Measurements from ENCODE around the gene TRIM66. TPM values are rescaled to one million over a fixed set of nuclear protein-coding genes. Genes with fewer than 3 reads are reported as not detected.

The TRIM66 gene
- total and polyA plus RNA-seq, 2 of the 8 experiments (the other 6 are each of a cell fraction or from before 2014, with no cell fraction given): 3.1 to 3.5 TPM

DNA sequence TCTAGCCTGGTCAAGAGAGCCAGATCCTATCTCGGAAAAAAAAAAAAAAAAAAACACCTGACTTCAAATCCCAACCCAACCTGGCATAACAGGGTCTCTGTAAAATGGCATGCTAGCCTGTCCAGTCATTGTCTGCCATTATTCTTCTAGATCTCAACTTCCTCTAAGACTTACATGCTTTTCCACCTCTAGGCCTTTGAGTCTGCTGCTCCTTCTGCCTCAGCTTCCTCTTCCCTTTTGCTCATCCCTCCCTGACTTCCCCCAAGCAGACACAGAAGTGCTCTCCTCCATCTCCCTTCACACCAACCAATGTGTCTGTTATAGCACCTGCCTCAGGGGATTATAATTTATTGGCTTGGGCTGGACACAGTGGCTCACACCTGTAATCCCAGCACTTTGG is 96.3 kb downstream of the TRIM66 start:
- no peak overlapping the region for H3K14ac ChIP-seq (ENCODE audit: insufficient read length)
- no peak overlapping the region for H4K5ac ChIP-seq (ENCODE audit: insufficient read length, low read depth, low read length)
- no peak overlapping the region for H3K4me3 ChIP-seq (ENCODE audit: extremely low read depth in 1 of 4, insufficient read depth in 2 of 4, low read depth in 3 of 4, low read length in 4 of 4)
- H3K18ac ChIP-seq (ENCODE audit: extremely low read depth, low read length): no peak overlapping the region
- H2BK15ac ChIP-seq (ENCODE audit: low read length): no peak overlapping the region
- H3K23me2 ChIP-seq (ENCODE audit: low read depth, low read length): no peaks in the 10 kb centered on the region
- H2BK120ac ChIP-seq (replicated peaks; ENCODE audit: low read depth, low read length): no peak overlapping the region
- H3K27ac ChIP-seq (ENCODE audit: low read depth, low read length): no peak overlapping the region
- no peak overlapping the region for H2AFZ ChIP-seq (ENCODE audit: low read length)
- H3K56ac ChIP-seq (replicated peaks; ENCODE audit: insufficient read length, low read depth, low read length): no peak overlapping the region
- DNase-seq (ENCODE audit: low read depth in 1 of 2, low spot score in 2 of 2) (no peak), FAIRE-seq (no peak)
- ChIA-PET POLR2A (ENCODE audit: partially characterized antibody) (interaction anchor here (1.2 to 1.6 kb wide), 2 partner anchors 97 to 101 kb away, joined by 3 to 4 read pairs; no protein-coding TSS in a partner anchor), CTCF (ENCODE audit: partially characterized antibody) (interaction anchor here (1.0 to 1.8 kb wide), 3 partner anchors 20 to 267 kb away, joined by 3 to 7 read pairs (median 4); no protein-coding TSS in a partner anchor)
- no peak overlapping the region for H3K4me2 ChIP-seq (ENCODE audit: insufficient read depth in 1 of 2, low read depth in 2 of 2, low read length in 2 of 2)
- H2BK20ac ChIP-seq (ENCODE audit: low read length): no peak overlapping the region
- no peak overlapping the region for H2AK5ac ChIP-seq (ENCODE audit: low read depth, low read length)
- H3K79me2 ChIP-seq (ENCODE audit: control insufficient read depth in 1 of 2, insufficient read depth in 2 of 2, low read length in 2 of 2): peaks cover 0 to 11% of the 10 kb centered on the region in 2 experiments; a peak in 1 of 4 replicates
- H3K9ac ChIP-seq (replicated peaks in 1 of 4; ENCODE audit: extremely low read depth in 1 of 4, low read depth in 3 of 4, low read length in 3 of 4): no peak overlapping the region
- H3K79me1 ChIP-seq (ENCODE audit: low read depth, low read length): peaks cover 2% of the 10 kb centered on the region; the same call in 1 of the 2 replicates
- H3K23ac ChIP-seq (ENCODE audit: insufficient read length): no peak overlapping the region
- H3K4ac ChIP-seq (replicated peaks; ENCODE audit: insufficient read length, low read depth, low read length): no peak overlapping the region
- H2BK5ac ChIP-seq (ENCODE audit: low read depth, low read length): no peak overlapping the region
- no CpG with 5 or more reads among the region's 1 CpG for WGBS, 2 experiments (ENCODE audit: extremely low coverage in 1 of 2, insufficient coverage in 1 of 2, insufficient read length in 1 of 2, insufficient replicate concordance in 2 of 2, low coverage in 1 of 2, low lambda C conversion rate in 2 of 2, missing lambda C conversion rate in 1 of 2)
- no peaks in the 10 kb centered on the region for H3K9me3 ChIP-seq (ENCODE audit: insufficient read depth in 2 of 2, low read depth in 1 of 2, low read length in 1 of 2)
- H3K36me3 ChIP-seq (ENCODE audit: control insufficient read depth in 2 of 4, insufficient read depth in 4 of 4, low read length in 3 of 4): no peaks in the 10 kb centered on the region
- H4K8ac ChIP-seq (ENCODE audit: extremely low read depth, insufficient read depth, low read length): no peak overlapping the region
- no peak overlapping the region for H4K91ac ChIP-seq (replicated peaks; ENCODE audit: insufficient read length, low read length)
- no peaks in the 10 kb centered on the region for H3K4me1 ChIP-seq (replicated peaks in 1 of 4; ENCODE audit: control insufficient read depth in 3 of 4, insufficient read depth in 4 of 4, low read length in 3 of 4)
- no peaks in the 10 kb centered on the region for H4K20me1 ChIP-seq (replicated peaks in 1 of 2; ENCODE audit: control insufficient read depth in 1 of 2, insufficient read depth in 2 of 2, low read length in 2 of 2)
- H2BK12ac ChIP-seq (ENCODE audit: low read depth, low read length): no peak overlapping the region
- H3K27me3 ChIP-seq (replicated peaks in 1 of 4; ENCODE audit: control insufficient read depth in 3 of 4, extremely low read depth in 1 of 4, insufficient read depth in 3 of 4, low read length in 3 of 4): no peaks in the 10 kb centered on the region
- TF ChIP-seq NANOG (IDR thresholded peaks at IDR 0.05; ENCODE audit: insufficient read depth, low read depth, low read length, poor library complexity, severe bottlenecking): no peak
- TF ChIP-seq KDM1A (IDR thresholded peaks at IDR 0.05; ENCODE audit: borderline replicate concordance, low read length): no peak
- TF ChIP-seq CHD2 (IDR thresholded peaks at IDR 0.05; ENCODE audit: low read length): no peak
- no peak for TF ChIP-seq BRCA1 (IDR thresholded peaks at IDR 0.05; ENCODE audit: low read depth, low read length)
- TF ChIP-seq, protein P1, sequence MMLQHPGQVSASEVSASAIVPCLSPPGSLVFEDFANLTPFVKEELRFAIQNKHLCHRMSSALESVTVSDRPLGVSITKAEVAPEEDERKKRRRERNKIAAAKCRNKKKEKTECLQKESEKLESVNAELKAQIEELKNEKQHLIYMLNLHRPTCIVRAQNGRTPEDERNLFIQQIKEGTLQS (IDR thresholded peaks at IDR 0.05; ENCODE audit: insufficient read depth, low read depth, low read length): no peak
- TF ChIP-seq ASH2L (IDR thresholded peaks at IDR 0.05; ENCODE audit: low read length): no peak
